H1 (cell line): ENCODE data around the gene FAH. TPM values are rescaled to one million over a fixed set of nuclear protein-coding genes. Genes with fewer than 3 reads are reported as not detected.

Source experiments
- CTCF ChIA-PET: fragments of 300-600 bp; sonication (Branson Sonifier 250); formaldehyde crosslinking; loops from one replicate; lab custom pipeline; 2021; ENCODE audit not compliant: partially characterized antibody; lab: Charles Lee
- POLR2A ChIA-PET: fragments of 300-600 bp; sonication (Branson Sonifier 250); formaldehyde crosslinking; loops from one replicate; lab custom pipeline; 2021; ENCODE audit warnings: inconsistent platforms; ENCODE audit not compliant: partially characterized antibody; lab: Charles Lee
- DNase-seq, 2 experiments: peaks; one replicate each; pipeline versions ENCODE4 v3.0.0 to v3.0.0-alpha.2; 2010 to 2022; ENCODE audit warnings: low spot score in 2 of 2, low read depth in 1 of 2, mixed read lengths in 1 of 2
- FAIRE-seq: peaks from 2 replicates; lab custom pipeline; 2011; peaks lifted over from hg19 to GRCh38; lab: Jason Lieb, UNC
- H2AFZ ChIP-seq: 2 replicates; pipeline ENCODE4 v1.8.1; 2012; ENCODE audit warnings: low read length, inconsistent platforms
- H2AK5ac ChIP-seq: 2 replicates; pipeline ENCODE4 v1.6.1; 2013; ENCODE audit warnings: low read depth, low read length
- H2BK120ac ChIP-seq: replicated peaks from 2 replicates; pipeline ENCODE3; 2013; ENCODE audit warnings: low read depth, low read length, inconsistent platforms
- H2BK12ac ChIP-seq: 2 replicates; pipeline ENCODE4 v1.6.1; 2013; ENCODE audit warnings: low read depth, low read length
- H2BK15ac ChIP-seq: 2 replicates; pipeline ENCODE4 v1.6.1; 2013; ENCODE audit warnings: low read length
- H2BK20ac ChIP-seq: 2 replicates; pipeline ENCODE4 v1.6.1; 2013; ENCODE audit warnings: low read length
- H2BK5ac ChIP-seq: 2 replicates; pipeline ENCODE4 v1.6.1; 2013; ENCODE audit warnings: low read depth, low read length
- H3K14ac ChIP-seq: 2 replicates; pipeline ENCODE4 v1.6.1; 2013; ENCODE audit warnings: inconsistent platforms; ENCODE audit not compliant: insufficient read length
- H3K18ac ChIP-seq: 2 replicates; pipeline ENCODE4 v1.6.1; 2013; ENCODE audit warnings: low read length; ENCODE audit errors: extremely low read depth
- H3K23ac ChIP-seq: 2 replicates; pipeline ENCODE4 v1.6.1; 2013; ENCODE audit warnings: inconsistent platforms; ENCODE audit not compliant: insufficient read length
- H3K23me2 ChIP-seq: 2 replicates; pipeline ENCODE4 v1.6.1; 2013; ENCODE audit warnings: low read depth, low read length
- H3K27ac ChIP-seq: 2 replicates; pipeline ENCODE4 v1.6.1; 2011; ENCODE audit warnings: low read depth, low read length, inconsistent platforms
- H3K27me3 ChIP-seq, 4 experiments: replicated peaks in 1 of 4; 1 replicate in 1 of 4; 2 replicates in 3 of 4; pipeline versions ENCODE4 v1.6.1 to v1.8.1; 2011 to 2013; ENCODE audit warnings: low read length in 3 of 4, mild to moderate bottlenecking in 3 of 4, inconsistent platforms in 2 of 4, mixed read lengths in 2 of 4, moderate library complexity in 1 of 4; ENCODE audit not compliant: control insufficient read depth in 3 of 4, insufficient read depth in 3 of 4; ENCODE audit errors: extremely low read depth in 1 of 4
- H3K36me3 ChIP-seq, 4 experiments: 2 replicates each; pipeline versions ENCODE4 v1.6.1 to v1.8.1; 2011 to 2013; ENCODE audit warnings: mild to moderate bottlenecking in 4 of 4, low read length in 3 of 4, moderate library complexity in 2 of 4, control low read depth in 1 of 4, inconsistent platforms in 1 of 4; ENCODE audit not compliant: insufficient read depth in 4 of 4, control insufficient read depth in 2 of 4
- H3K4ac ChIP-seq: replicated peaks from 2 replicates; pipeline ENCODE3; 2013; ENCODE audit warnings: low read length, low read depth, mixed read lengths, inconsistent platforms; ENCODE audit not compliant: insufficient read length
- H3K4me1 ChIP-seq, 4 experiments: replicated peaks in 1 of 4; 1 replicate in 1 of 4; 2 replicates in 3 of 4; pipeline versions ENCODE4 v1.6.1 to v1.8.1; 2011 to 2013; ENCODE audit warnings: low read length in 3 of 4, inconsistent platforms in 2 of 4, mixed read lengths in 1 of 4; ENCODE audit not compliant: insufficient read depth in 4 of 4, control insufficient read depth in 3 of 4
- H3K4me2 ChIP-seq, 2 experiments: 2 replicates each; pipeline versions ENCODE4 v1.6.1 to v1.8.1; 2011 to 2013; ENCODE audit warnings: low read depth in 2 of 2, low read length in 2 of 2, control low read depth in 1 of 2, inconsistent platforms in 1 of 2, mild to moderate bottlenecking in 1 of 2; ENCODE audit not compliant: insufficient read depth in 1 of 2
- H3K4me3 ChIP-seq, 4 experiments: fragments of 200-600, 300-600 bp in 1 of 4; sonication (generic), shearing (Covaris generic), sonication (Bioruptor Twin) in 1 of 4; 2 replicates each; pipeline versions ENCODE4 v1.5.1 to v1.8.1; 2011 to 2016; ENCODE audit warnings: low read length in 4 of 4, low read depth in 3 of 4, control low read depth in 2 of 4, inconsistent platforms in 2 of 4, mild to moderate bottlenecking in 2 of 4, mixed read lengths in 1 of 4, moderate library complexity in 1 of 4; ENCODE audit not compliant: insufficient read depth in 2 of 4; ENCODE audit errors: extremely low read depth in 1 of 4
- H3K56ac ChIP-seq: replicated peaks from 2 replicates; pipeline ENCODE3; 2013; ENCODE audit warnings: low read depth, mild to moderate bottlenecking, mixed read lengths, low read length, inconsistent platforms; ENCODE audit not compliant: insufficient read length
- H3K79me1 ChIP-seq: 2 replicates; pipeline ENCODE4 v1.6.1; 2013; ENCODE audit warnings: low read depth, low read length, control low read depth
- H3K79me2 ChIP-seq, 2 experiments: 2 replicates each; pipeline versions ENCODE4 v1.6.1 to v1.8.1; 2012 to 2013; ENCODE audit warnings: low read length in 2 of 2, mild to moderate bottlenecking in 2 of 2, inconsistent platforms in 1 of 2; ENCODE audit not compliant: insufficient read depth in 2 of 2, control insufficient read depth in 1 of 2
- H3K9ac ChIP-seq, 4 experiments: replicated peaks in 1 of 4; 1 replicate in 1 of 4; 2 replicates in 3 of 4; pipeline versions ENCODE4 v1.6.1 to v1.8.1; 2011 to 2013; ENCODE audit warnings: low read depth in 3 of 4, low read length in 3 of 4, control low read depth in 2 of 4, mild to moderate bottlenecking in 2 of 4, moderate library complexity in 2 of 4, inconsistent platforms in 1 of 4; ENCODE audit errors: extremely low read depth in 1 of 4
- H3K9me3 ChIP-seq, 2 experiments: 2 replicates each; pipeline versions ENCODE4 v1.6.1 to v1.8.1; 2012 to 2013; ENCODE audit warnings: mild to moderate bottlenecking in 2 of 2, moderate library complexity in 2 of 2, control low read depth in 1 of 2, inconsistent platforms in 1 of 2, low read depth in 1 of 2, low read length in 1 of 2, mixed read lengths in 1 of 2; ENCODE audit not compliant: insufficient read depth in 2 of 2
- H4K20me1 ChIP-seq, 2 experiments: replicated peaks in 1 of 2; 2 replicates each; pipeline versions ENCODE3 to v1.8.1; 2011 to 2013; ENCODE audit warnings: inconsistent platforms in 2 of 2, low read length in 2 of 2, mild to moderate bottlenecking in 1 of 2; ENCODE audit not compliant: insufficient read depth in 2 of 2, control insufficient read depth in 1 of 2
- H4K5ac ChIP-seq: 2 replicates; pipeline ENCODE4 v1.6.1; 2013; ENCODE audit warnings: low read length, low read depth, mixed read lengths, inconsistent platforms; ENCODE audit not compliant: insufficient read length
- H4K8ac ChIP-seq: 2 replicates; pipeline ENCODE4 v1.8.0; 2013; ENCODE audit warnings: mild to moderate bottlenecking, moderate library complexity, low read length, inconsistent platforms; ENCODE audit not compliant: insufficient read depth; ENCODE audit errors: extremely low read depth
- H4K91ac ChIP-seq: replicated peaks from 2 replicates; pipeline ENCODE3; 2013; ENCODE audit warnings: low read length, mixed read lengths, inconsistent platforms; ENCODE audit not compliant: insufficient read length
- ATF2 ChIP-seq: IDR thresholded peaks from 2 replicates; pipeline ENCODE4 v1.6.1; 2012; ENCODE audit warnings: low read length, inconsistent platforms
- CBX5 ChIP-seq: fragments of 300-800, 300-1000 bp; sonication (generic); IDR thresholded peaks from 2 replicates; pipeline ENCODE4 v1.7.1; 2016; ENCODE audit warnings: antibody characterized with exemption, low read length, low read depth
- CTCF ChIP-seq, 3 experiments: IDR thresholded peaks; 1 replicate in 2 of 3; 2 replicates in 1 of 3; pipeline versions ENCODE4 v1.5.1 to v1.6.1; 2011; ENCODE audit warnings: low read length in 3 of 3, mild to moderate bottlenecking in 3 of 3, inconsistent platforms in 2 of 3, low read depth in 1 of 3, moderate library complexity in 1 of 3; ENCODE audit not compliant: insufficient read depth in 1 of 3; ENCODE audit errors: control extremely low read depth in 1 of 3
- EZH2 ChIP-seq: fragments of 200-600 bp; sonication (generic); IDR thresholded peaks from 2 replicates; pipeline ENCODE4 v1.7.1; 2012; ENCODE audit warnings: low read depth, mild to moderate bottlenecking, moderate library complexity, low read length, inconsistent platforms; ENCODE audit not compliant: severe bottlenecking
- POLR2A ChIP-seq, 2 experiments: IDR thresholded peaks; 1 replicate in 1 of 2; 2 replicates in 1 of 2; pipeline ENCODE4 v1.6.1; 2011; ENCODE audit warnings: low read depth in 2 of 2, low read length in 2 of 2, mild to moderate bottlenecking in 2 of 2; ENCODE audit errors: control extremely low read depth in 1 of 2
- POU5F1 ChIP-seq: IDR thresholded peaks from 2 replicates; pipeline ENCODE4 v1.6.1; 2011; ENCODE audit warnings: low read depth, mild to moderate bottlenecking, low read length, moderate library complexity
- RXRA ChIP-seq: IDR thresholded peaks from 2 replicates; pipeline ENCODE4 v1.6.1; 2011; ENCODE audit warnings: low read depth, mild to moderate bottlenecking, low read length, moderate library complexity; ENCODE audit not compliant: insufficient read depth
- TCF12 ChIP-seq: IDR thresholded peaks from 2 replicates; pipeline ENCODE4 v1.6.1; 2011; ENCODE audit warnings: low read depth, mild to moderate bottlenecking, low read length
- polyA plus RNA-seq, 7 experiments: library from polyadenylated mRNA; depleted of rRNA in 3 of 7; stranded (reverse) in 5 of 7; unstranded in 2 of 7; fragments of >200 nt in 5 of 7; fragments of 200-250 nt in 2 of 7; gene quantifications; 1 replicate in 5 of 7; 2 replicates in 1 of 7; 4 replicates in 1 of 7; pipeline versions ENCODE4 v1.2.1 to v1.2.3, GENCODE V29; 2011 to 2013; ENCODE audit warnings: missing spikeins in 2 of 7, mixed read lengths in 2 of 7
- total RNA-seq: library from RNA; stranded (reverse); fragmentation: NEBNext Ultra II Directional; extraction: Animal tissue kit (Norgen Biotek cat#: 25700); gene quantifications from 2 replicates; pipeline ENCODE4 v1.2.1, GENCODE V29; 2021

The FAH gene
- total and polyA plus RNA-seq, 2 of the 8 experiments (the other 6 are each of a cell fraction or from before 2014, with no cell fraction given): 20.0 to 21.7 TPM

- Histone ChIP-seq H4K91ac (no peak overlapping the region), H4K20me1 (peaks cover 3 to 10% of the 10 kb centered on the region in 2 experiments), H2BK12ac (no peak overlapping the region), H2AK5ac (no peak overlapping the region), H3K36me3 (no peaks in the 10 kb centered on the region; a peak in 1 of 8 replicates), H4K5ac (no peak overlapping the region), H4K8ac (no peak overlapping the region), H3K27ac (no peak overlapping the region), H3K14ac (no peak overlapping the region), H3K9me3 (no peaks in the 10 kb centered on the region), H3K23ac (no peak overlapping the region), H3K4ac (no peak overlapping the region), H2AFZ (no peak overlapping the region), H3K9ac (no peak overlapping the region), H3K4me1 (peaks cover 0 to 8% (median 0%) of the 10 kb centered on the region in 4 experiments; a peak in 2 of 7 replicates), H3K23me2 (no peaks in the 10 kb centered on the region), H2BK120ac (no peak overlapping the region), H2BK15ac (no peak overlapping the region), H3K27me3 (no peaks in the 10 kb centered on the region), H3K79me2 (peaks cover 0 to 92% of the 10 kb centered on the region in 2 experiments; a peak in 3 of 4 replicates), H3K4me3 (no peak overlapping the region), H3K18ac (no peak overlapping the region), H2BK5ac (no peak overlapping the region), H3K4me2 (no peak overlapping the region), H3K79me1 (no peaks in the 10 kb centered on the region; the same call in 1 of the 2 replicates), H3K56ac (no peak overlapping the region), H2BK20ac (no peak overlapping the region)
- CTCF ChIA-PET: interaction anchor here (0.5 kb wide), 1 partner anchor 1979 kb away, joined by 3 read pairs; no protein-coding TSS in a partner anchor
- TF ChIP-seq POLR2A (IDR thresholded peaks at IDR 0.05; ENCODE audit: control extremely low read depth in 1 of 2, low read depth in 2 of 2, low read length in 2 of 2) (no peak), CBX5 (no peak), TCF12 (no peak), EZH2 (no peak), POU5F1 (no peak), RXRA (no peak), CTCF (IDR thresholded peaks at IDR 0.05; ENCODE audit: control extremely low read depth in 1 of 3, insufficient read depth in 1 of 3, low read depth in 1 of 3, low read length in 3 of 3) (no peak), ATF2 (no peak)
- DNase-seq (no peak), FAIRE-seq (no peak)
- POLR2A ChIA-PET: no interaction called here
These were observed 41.9 kb upstream of the FAH start for GRCh38 chr15:80110920-80111319.
